GM10847 (cell line): ENCODE measurements around the gene CTNNA1.

ENCODE experiments used
- POLR2A ChIP-seq: IDR thresholded peaks from 2 replicates; pipeline ENCODE4 v1.6.1; 2011; ENCODE audit not compliant: insufficient read length; ENCODE audit errors: extremely low read depth

CTNNA1 gene

DNA sequence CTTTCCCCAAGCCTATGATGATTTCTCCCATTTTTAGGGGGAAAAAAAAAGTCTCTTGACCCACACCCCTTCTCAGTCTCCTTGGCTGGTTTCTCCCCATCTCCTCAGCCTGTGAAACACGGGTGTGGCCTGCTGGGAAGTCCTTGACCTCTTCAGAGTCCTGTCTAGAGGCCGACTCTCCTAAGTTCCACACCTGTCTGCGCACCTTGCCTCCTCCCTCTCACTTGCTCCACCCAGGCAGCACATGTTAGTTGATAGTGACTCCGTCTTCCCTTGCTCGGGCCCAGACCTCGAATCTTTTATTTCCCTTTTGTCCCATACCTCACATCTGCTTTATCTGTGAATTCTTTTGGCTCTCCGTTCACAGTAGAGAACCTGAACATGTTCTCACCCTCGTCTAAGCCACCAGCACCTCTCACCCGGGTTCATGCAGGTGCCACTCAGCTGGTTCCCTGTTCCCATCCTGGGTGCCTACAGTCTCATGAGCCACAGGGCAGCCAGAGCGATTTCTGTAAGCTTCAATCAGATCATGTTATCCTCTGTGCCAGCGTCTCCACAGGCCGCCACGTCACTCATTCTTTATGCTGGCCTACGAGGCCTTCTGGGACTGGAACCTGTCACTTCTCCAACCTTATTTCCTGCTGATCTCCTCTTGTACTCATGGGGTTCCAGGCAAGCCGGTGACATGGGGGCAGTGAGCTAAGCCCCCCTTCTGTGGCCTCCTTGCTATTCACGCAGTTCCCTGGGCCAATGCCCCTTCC, 173.6 kb downstream of the CTNNA1 start:
- no peak for TF ChIP-seq POLR2A

DNA sequence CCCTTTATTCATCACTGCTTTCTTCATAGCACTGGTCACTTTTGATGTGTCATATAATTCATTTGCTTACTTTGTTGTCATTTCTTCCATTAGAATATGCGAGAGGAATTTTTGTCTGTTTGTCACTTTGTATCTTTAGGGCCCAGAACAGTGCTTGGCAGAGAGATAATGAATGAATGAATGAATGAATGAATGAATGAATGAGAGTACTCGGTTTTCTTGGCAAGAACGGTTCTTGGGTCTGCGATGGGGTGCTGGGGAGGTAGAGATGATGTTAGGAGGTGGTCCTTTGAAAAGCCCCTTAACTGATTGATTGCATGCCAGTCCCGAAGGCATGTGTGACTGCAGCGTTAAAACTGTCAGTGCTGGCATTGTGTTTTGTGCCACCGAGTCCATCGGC, 174.3 kb downstream of the CTNNA1 start:
- no peak for TF ChIP-seq POLR2A

DNA sequence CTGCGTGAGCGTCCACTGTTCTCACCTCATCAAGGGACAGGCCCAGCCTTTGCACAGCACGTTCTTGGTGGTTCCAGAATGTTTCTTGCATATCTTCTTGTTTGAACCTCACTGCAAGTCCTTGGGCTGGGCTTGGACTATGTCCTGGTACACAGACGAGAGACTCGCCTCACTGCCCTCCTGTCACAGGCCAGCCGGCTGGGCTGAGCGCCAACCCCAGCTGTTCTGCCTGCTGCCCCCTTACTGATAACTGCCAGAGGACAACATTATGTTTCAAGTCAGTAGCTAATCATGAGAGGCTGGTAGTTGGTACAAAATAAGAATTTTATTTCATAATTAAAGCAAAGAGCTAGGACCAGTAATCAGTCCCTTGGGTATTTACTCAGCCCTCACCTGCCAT, 174.8 kb downstream of the CTNNA1 start:
- no peak for TF ChIP-seq POLR2A

DNA sequence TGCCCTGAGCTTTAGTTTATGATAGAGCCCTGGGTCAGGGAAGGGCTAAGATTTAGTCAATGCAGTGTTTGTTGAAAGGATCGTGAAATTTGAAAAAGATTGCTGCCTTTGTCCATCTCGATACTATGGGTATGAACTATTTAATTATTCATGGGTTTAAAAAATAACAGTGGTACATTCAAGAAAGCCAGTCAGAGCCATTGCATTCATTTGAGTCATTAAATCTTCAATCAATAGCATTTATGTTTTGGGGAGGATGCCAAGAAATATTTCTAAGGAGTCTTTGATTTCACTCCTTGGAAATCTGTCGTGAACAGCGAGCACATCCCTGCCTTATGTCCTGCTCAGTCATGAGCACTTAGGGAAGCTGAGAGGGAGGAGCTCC, 176.3 kb downstream of the CTNNA1 start:
- TF ChIP-seq POLR2A = no peak

DNA sequence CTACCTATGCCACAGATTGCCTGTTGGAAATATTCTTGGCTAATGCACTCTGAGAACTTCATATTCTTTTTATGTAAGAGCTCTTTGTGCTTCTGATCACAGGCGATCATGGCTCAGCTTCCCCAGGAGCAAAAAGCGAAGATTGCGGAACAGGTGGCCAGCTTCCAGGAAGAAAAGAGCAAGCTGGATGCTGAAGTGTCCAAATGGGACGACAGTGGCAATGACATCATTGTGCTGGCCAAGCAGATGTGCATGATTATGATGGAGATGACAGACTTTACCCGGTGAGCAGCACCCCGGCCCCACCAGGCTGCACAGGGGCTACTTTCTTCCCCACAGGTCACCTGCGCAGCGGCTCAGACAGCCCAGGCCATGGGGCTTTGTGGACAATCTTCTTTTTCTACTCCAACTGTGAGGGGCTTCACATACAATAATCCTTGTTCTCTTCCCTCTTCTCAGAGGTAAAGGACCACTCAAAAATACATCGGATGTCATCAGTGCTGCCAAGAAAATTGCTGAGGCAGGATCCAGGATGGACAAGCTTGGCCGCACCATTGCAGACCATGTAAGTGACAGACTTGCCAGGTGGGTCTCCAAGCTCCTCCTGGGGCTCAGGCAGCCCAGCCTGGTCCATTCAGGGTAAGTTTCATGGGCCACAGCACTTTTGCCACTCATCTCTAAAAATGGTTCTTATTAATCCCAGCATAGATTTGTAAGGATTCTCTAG, 177.3 kb downstream of the CTNNA1 start:
- TF ChIP-seq POLR2A = no peak

DNA sequence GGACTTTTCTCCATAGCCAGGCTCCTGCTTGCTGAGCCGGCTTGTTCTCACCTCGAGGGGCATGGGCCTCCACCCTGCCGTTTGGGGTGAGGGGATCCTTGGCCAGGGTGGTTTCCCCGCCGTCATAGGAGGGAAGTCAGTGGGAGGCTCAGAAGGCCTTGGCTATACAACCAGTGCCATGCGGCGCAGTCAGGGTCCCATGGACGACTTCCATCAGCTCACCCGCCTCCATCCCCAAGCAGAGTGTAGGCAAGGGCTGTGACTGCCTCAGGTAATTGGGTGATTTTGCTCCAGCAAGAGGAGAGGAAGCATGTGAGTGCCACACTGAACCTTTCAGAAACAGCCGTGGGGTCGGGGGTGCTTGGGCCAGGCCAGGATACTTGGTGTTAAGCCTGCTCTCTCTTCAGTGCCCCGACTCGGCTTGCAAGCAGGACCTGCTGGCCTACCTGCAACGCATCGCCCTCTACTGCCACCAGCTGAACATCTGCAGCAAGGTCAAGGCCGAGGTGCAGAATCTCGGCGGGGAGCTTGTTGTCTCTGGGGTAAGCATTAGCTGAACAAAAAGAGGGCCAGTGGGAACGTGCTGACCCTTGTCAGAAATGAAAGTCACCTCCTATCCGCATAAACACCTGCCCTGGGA, 179.1 kb downstream of the CTNNA1 start:
- no peak for TF ChIP-seq POLR2A

DNA sequence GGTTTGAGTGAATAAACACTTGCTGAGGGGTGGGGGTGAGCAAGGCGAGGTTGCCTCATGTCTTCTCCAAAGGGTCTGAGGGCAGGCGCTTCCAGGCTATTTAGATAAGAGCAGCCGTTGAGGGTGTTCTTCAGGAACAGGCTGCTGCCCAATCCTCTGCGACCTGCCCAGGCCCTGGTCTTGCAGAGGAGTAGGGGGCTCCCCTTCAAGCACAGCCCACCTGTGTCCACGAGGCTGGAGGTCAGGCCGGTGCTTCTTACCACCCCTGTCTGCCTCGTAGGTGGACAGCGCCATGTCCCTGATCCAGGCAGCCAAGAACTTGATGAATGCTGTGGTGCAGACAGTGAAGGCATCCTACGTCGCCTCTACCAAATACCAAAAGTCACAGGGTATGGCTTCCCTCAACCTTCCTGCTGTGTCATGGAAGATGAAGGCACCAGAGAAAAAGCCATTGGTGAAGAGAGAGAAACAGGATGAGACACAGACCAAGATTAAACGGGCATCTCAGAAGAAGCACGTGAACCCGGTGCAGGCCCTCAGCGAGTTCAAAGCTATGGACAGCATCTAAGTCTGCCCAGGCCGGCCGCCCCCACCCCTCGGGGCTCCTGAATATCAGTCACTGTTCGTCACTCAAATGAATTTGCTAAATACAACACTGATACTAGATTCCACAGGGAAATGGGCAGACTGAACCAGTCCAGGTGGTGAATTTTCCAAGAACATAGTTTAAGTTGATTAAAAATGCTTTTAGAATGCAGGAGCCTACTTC, 180.5 kb downstream of the CTNNA1 start:
- TF ChIP-seq POLR2A = no peak

DNA sequence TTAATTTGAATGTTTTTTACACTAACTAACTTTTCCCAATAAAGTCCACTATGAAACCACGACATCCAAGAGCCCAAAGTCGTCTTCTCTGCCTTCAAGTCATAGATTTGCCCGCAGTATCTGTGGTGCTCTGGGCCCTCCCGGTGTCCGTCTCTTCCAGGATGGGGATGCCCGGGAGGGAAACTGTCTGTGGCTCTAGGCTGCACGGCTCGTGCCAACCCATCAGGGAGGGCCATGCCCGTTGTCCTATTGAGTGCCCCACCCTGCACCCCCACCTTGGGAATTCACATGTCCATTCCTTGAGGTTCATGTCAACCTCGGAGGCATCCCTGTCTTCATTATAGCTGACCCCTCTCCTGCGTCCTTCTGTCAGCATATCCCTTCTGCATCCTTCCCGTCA, 181.7 kb downstream of the CTNNA1 start:
- no peak for TF ChIP-seq POLR2A

DNA sequence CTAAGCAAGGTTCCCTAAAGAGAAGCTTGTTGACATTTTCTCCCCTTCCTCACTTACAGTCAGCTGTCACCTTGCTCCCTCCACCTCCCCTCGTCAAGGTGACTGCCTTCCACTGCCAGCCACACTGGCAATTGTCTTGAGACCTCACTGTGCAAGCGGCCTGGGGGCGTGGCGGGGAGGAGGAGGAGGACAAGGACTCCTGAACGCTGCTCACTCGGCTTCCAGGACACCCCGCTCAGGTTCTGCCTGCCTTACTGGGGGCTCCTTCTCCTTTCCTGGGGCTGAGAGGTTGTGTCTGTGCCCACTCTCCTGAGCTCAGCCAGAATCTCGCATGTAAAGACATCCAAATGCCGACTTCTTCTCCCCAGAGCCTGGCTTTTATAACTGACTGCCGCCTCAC, 182.2 kb downstream of the CTNNA1 start:
- TF ChIP-seq POLR2A = no peak

DNA sequence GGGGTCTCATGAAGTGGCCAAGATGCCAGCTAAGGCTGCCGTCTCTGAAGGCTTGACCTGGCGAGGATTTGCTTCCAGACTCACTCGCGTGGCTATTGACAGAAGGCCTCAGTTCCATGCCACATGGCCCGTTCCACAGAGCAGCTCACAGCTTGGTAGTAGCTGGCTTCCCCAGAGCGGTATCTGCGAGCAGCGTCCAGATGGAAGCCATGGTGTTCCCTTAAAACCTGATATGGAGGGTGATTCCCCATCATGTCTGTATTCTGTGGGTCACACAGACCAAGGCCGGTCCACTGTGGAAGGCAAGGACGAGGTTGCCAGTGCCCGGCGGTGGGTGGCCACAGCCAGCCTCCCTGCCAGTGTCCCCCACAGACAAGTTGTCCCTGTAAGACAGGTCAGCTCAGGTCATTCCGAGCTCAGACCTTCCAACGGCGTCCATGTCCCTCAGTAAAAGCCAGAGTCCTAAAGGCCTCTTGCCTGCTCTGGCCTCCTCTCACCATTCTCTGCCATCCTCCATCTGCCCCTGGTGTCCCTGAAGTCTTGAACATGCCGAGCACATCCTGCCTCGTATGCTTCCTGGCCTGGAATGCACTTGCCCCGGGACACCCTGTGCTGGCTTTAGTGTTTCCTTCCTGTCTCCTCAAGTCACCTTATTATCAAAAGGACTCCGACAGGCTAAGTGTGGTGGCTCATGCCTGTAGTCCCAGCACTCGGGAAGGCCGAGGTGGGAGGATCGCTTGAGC, 183.2 kb downstream of the CTNNA1 start:
- TF ChIP-seq POLR2A = no peak

DNA sequence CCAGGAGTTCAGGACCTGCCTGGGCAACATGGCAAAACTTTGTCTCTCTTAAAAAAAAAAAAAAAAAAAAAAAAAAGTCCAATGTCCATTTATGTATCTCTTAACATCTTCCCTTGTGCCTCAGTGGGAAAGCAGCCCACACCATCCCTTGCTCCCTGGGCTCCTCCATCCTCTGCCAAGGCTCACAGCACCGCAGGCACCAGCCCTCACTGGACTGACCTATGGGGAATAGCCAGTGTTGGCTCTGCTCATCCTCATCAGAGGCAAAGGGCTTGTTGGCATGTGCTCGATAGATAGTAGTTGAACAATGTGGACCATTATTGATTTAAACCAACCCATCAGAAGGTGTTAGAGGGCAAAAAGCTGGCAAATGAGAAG, 183.7 kb downstream of the CTNNA1 start:
- TF ChIP-seq POLR2A = no peak

DNA sequence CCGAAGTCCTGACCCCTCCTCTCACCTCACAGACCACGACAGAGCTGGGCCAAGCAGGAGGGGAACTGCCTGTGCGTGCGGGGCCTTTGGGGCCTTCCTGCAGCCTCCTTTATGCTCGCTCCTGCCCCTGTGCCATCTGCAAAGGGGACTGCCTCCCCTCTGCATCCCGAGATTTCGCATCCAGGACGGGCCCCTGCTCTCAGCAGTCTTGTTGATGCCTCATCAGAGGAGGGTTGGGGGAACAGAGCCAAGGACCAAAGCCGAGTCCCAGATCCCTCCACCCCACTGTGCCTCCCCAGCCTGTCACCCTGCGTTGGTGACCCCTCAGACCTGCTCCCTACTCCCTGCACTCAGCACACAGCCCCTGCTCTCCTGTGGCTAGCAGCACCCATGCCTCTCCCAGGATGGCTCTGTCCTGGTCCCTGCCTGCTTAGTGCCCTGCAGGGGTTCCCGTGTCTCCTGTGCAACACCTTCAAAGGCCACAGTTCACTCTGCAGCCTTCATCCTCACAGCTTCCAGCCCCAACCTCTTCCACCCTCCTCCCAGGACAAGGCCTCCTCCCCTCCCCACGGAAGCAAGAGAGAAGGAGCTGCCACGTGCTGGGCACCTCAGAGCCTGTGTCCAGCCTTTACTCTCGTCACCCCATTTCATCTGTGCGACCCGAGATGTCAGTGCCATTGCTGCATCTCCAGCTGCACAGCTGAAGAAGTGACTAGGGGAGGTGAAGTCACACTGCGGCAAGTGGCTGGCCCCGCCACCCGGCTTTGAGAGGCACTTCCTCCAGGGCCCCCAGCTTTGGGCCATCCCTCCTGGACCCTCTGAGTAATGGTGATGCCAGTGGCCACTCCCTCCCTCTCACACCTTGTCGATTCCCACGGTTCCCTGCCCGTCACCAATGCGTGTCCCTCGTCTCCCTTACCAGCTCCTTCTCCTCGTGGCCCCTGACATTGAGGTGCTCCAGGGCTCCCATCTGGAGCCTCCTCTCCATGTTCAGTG, 184.5 kb downstream of the CTNNA1 start:
- no peak for TF ChIP-seq POLR2A

DNA sequence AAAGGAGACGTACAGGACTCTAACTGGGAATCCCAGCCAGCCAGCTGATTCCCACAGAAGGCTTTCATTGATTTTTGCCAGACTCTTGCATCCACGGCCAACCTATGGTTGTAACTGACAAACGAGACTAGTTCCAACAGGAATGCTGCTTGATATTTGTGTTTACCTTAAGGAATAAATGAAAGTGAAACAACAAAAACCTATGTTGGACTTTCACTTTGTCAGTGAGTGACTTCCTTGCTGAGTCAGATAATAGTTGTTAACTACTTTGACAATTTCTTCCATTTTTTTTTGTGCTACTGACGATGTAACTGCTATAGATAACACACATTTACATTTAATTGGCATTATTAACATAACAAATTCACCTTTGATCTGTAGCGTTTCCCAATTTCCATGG, 185.3 kb downstream of the CTNNA1 start:
- TF ChIP-seq POLR2A = no peak

DNA sequence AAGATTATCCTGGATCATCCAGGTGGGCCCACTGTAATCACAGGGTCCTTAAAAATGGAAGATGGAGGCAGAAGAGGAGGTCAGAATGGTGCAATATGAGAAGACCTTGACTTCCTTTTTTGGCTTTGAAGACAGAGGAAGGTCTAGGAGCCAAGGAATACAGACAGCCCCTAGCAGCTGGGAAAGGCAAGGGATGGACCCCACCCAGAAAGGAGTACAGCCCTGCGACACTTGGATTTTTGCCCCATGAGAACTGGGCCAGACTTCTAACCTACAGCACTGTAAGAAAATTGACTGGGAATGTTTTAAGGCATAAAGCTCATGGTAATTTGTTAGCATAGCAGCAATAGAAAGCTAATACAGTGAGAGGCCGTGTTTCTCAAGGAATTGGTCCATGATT, 188.8 kb downstream of the CTNNA1 start:
- no peak for TF ChIP-seq POLR2A
